ENCODE results near the gene RASAL2.
"Not testable (repeated sequence)": the region's sequence is repeated elsewhere in the genome, so short reads cannot be mapped to it uniquely, and the experiment has no call there.

The RASAL2 gene

GRCh38 chr1:178075333-178075732 is 18.6 kb upstream of the RASAL2 start:
- H3K36me3 ChIP-seq (ENCODE audit: control insufficient read depth, insufficient read depth, low read length), result no peaks in the 10 kb centered on the region
- H3K9me3 ChIP-seq (ENCODE audit: control insufficient read depth, insufficient read depth, low read length), result no peaks in the 10 kb centered on the region
- no peaks in the 10 kb centered on the region for H3K4me1 ChIP-seq (ENCODE audit: control insufficient read depth, insufficient read depth, low read length)
- no peaks in the 10 kb centered on the region for H3K27me3 ChIP-seq (ENCODE audit: control insufficient read depth, insufficient read depth, low read length)
- H3K9ac ChIP-seq (ENCODE audit: low read depth, low read length), result no peak overlapping the region
- no peak overlapping the region for H3K4me3 ChIP-seq (ENCODE audit: low read depth, low read length)
- no peak overlapping the region for H3K27ac ChIP-seq (ENCODE audit: low read depth, low read length)

DNA sequence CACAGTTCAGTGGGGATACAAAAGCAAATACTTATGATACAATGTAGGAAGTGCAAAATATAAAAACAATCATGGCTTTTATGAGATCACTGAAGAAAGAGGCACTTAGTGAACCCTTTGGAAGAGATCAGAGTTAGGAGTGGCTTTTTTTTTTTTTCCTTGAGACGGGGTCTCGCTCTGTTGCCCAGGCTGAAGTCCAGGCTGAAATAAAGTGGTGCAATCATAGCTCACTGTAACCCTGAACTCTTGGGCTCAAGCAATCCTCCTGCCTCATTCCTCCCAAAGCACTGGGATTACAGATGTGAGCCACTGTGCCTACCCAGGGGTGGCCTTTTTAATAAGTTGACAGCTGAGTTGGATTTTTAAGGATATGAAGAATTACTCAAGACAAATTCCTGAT is 17.3 kb upstream of the RASAL2 start:
- no peaks in the 10 kb centered on the region for H3K9me3 ChIP-seq (ENCODE audit: control insufficient read depth, insufficient read depth, low read length)
- no peaks in the 10 kb centered on the region for H3K4me1 ChIP-seq (ENCODE audit: control insufficient read depth, insufficient read depth, low read length)
- H3K27ac ChIP-seq (ENCODE audit: low read depth, low read length), result no peak overlapping the region
- no peak overlapping the region for H3K4me3 ChIP-seq (ENCODE audit: low read depth, low read length)
- no peak overlapping the region for H3K9ac ChIP-seq (ENCODE audit: low read depth, low read length)
- no peaks in the 10 kb centered on the region for H3K27me3 ChIP-seq (ENCODE audit: control insufficient read depth, insufficient read depth, low read length)
- no peaks in the 10 kb centered on the region for H3K36me3 ChIP-seq (ENCODE audit: control insufficient read depth, insufficient read depth, low read length)

GRCh38 chr1:178077917-178078316 is 16.0 kb upstream of the RASAL2 start:
- no peaks in the 10 kb centered on the region for H3K4me1 ChIP-seq (ENCODE audit: control insufficient read depth, insufficient read depth, low read length)
- no peaks in the 10 kb centered on the region for H3K9me3 ChIP-seq (ENCODE audit: control insufficient read depth, insufficient read depth, low read length)
- H3K9ac ChIP-seq (ENCODE audit: low read depth, low read length), result no peak overlapping the region
- H3K27ac ChIP-seq (ENCODE audit: low read depth, low read length), result no peak overlapping the region
- H3K4me3 ChIP-seq (ENCODE audit: low read depth, low read length), result no peak overlapping the region
- H3K27me3 ChIP-seq (ENCODE audit: control insufficient read depth, insufficient read depth, low read length), result no peaks in the 10 kb centered on the region
- H3K36me3 ChIP-seq (ENCODE audit: control insufficient read depth, insufficient read depth, low read length), result no peaks in the 10 kb centered on the region

GRCh38 chr1:178086294-178086693 is 7.6 kb upstream of the RASAL2 start:
- H3K36me3 ChIP-seq (ENCODE audit: control insufficient read depth, insufficient read depth, low read length), result no peaks in the 10 kb centered on the region
- no peak overlapping the region for H3K9ac ChIP-seq (ENCODE audit: low read depth, low read length)
- H3K9me3 ChIP-seq (ENCODE audit: control insufficient read depth, insufficient read depth, low read length), result no peaks in the 10 kb centered on the region
- no peaks in the 10 kb centered on the region for H3K27me3 ChIP-seq (ENCODE audit: control insufficient read depth, insufficient read depth, low read length)
- no peak overlapping the region for H3K27ac ChIP-seq (ENCODE audit: low read depth, low read length)
- H3K4me3 ChIP-seq (ENCODE audit: low read depth, low read length), result no peak overlapping the region
- no peaks in the 10 kb centered on the region for H3K4me1 ChIP-seq (ENCODE audit: control insufficient read depth, insufficient read depth, low read length)

- Histone ChIP-seq H3K27me3 (ENCODE audit: control insufficient read depth, insufficient read depth, low read length) (no peaks in the 10 kb centered on the region), H3K36me3 (ENCODE audit: control insufficient read depth, insufficient read depth, low read length) (no peaks in the 10 kb centered on the region), H3K9ac (ENCODE audit: low read depth, low read length) (no peak overlapping the region), H3K9me3 (ENCODE audit: control insufficient read depth, insufficient read depth, low read length) (no peaks in the 10 kb centered on the region), H3K4me1 (ENCODE audit: control insufficient read depth, insufficient read depth, low read length) (no peaks in the 10 kb centered on the region), H3K4me3 (ENCODE audit: low read depth, low read length) (no peak overlapping the region), H3K27ac (ENCODE audit: low read depth, low read length) (no peak overlapping the region)
Observed at GRCh38 chr1:178086766-178087165, 7.1 kb upstream of the RASAL2 start.

GRCh38 chr1:178088651-178089050 is 5.3 kb upstream of the RASAL2 start:
- no peaks in the 10 kb centered on the region for H3K9me3 ChIP-seq (ENCODE audit: control insufficient read depth, insufficient read depth, low read length)
- no peak overlapping the region for H3K4me3 ChIP-seq (ENCODE audit: low read depth, low read length)
- no peaks in the 10 kb centered on the region for H3K27me3 ChIP-seq (ENCODE audit: control insufficient read depth, insufficient read depth, low read length)
- H3K36me3 ChIP-seq (ENCODE audit: control insufficient read depth, insufficient read depth, low read length), result no peaks in the 10 kb centered on the region
- no peak overlapping the region for H3K27ac ChIP-seq (ENCODE audit: low read depth, low read length)
- H3K4me1 ChIP-seq (ENCODE audit: control insufficient read depth, insufficient read depth, low read length), result peaks cover 10% of the 10 kb centered on the region
- no peak overlapping the region for H3K9ac ChIP-seq (ENCODE audit: low read depth, low read length)

DNA sequence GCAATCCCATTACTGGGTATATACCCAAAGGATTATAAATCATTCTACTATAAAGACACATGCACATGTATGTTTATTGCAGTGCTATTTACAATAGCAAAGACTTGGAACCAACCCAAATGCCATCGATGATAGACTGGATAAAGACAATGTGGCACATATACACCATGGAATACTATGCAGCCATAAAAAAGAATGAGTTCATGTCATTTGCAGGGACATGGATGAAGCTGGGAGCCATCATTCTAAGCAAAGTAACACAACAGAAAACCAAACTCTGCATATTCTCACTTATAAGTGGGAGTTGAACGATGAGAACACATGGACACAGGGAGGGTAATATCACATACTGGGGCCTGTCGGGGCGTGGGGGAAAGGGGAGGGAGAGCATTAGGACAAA is 2.5 kb upstream of the RASAL2 start:
- H3K9ac ChIP-seq (ENCODE audit: low read depth, low read length); H3K36me3 ChIP-seq (ENCODE audit: control insufficient read depth, insufficient read depth, low read length); H3K27me3 ChIP-seq (ENCODE audit: control insufficient read depth, insufficient read depth, low read length); H3K27ac ChIP-seq (ENCODE audit: low read depth, low read length); H3K4me3 ChIP-seq (ENCODE audit: low read depth, low read length); H3K9me3 ChIP-seq (ENCODE audit: control insufficient read depth, insufficient read depth, low read length): not testable (repeated sequence)
- H3K4me1 ChIP-seq (ENCODE audit: control insufficient read depth, insufficient read depth, low read length), result peaks cover 26% of the 10 kb centered on the region

DNA sequence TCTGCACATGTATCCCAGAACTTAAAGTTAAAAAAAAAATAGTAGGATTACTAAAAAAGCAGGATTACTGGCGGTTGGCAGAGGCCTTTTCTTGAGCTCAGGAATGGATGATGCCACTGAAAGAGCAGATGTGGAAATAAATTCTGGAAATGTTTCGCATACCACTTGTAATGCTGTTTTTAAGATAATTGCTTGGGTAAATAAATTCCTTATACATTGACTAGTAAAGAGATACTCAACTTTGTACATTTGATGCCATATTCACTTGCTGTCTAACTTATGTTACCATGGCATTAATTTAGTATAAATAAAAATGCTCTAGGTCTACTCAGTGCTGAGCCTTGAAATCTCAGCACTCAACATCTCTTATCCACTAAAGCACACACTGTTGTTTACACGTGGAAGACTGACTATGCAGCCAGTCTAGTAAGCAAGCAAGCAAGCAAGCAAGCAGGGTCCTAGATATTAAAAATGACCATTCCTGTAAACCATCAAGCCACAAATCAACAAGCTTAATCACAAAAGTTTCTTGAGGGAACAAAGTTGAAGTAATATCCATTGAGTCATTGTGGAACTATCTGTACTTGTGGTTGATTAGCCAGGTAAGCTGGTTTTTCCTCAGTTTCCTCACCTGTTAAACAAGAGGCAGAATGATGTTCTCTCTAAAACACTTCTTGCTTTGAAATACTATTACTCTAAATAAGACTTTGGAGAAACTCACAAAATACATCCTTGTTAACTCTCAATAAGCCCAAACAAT is 1.7 kb upstream of the RASAL2 start:
- H3K4me1 ChIP-seq (ENCODE audit: control insufficient read depth, insufficient read depth, low read length), result peaks cover 33% of the 10 kb centered on the region
- H3K27me3 ChIP-seq (ENCODE audit: control insufficient read depth, insufficient read depth, low read length), result no peaks in the 10 kb centered on the region
- H3K9ac ChIP-seq (ENCODE audit: low read depth, low read length), result no peak overlapping the region
- H3K36me3 ChIP-seq (ENCODE audit: control insufficient read depth, insufficient read depth, low read length), result no peaks in the 10 kb centered on the region
- peak overlapping the region; percentile 80 for H3K4me3 ChIP-seq (ENCODE audit: low read depth, low read length)
- H3K27ac ChIP-seq (ENCODE audit: low read depth, low read length), result no peak overlapping the region
- no peaks in the 10 kb centered on the region for H3K9me3 ChIP-seq (ENCODE audit: control insufficient read depth, insufficient read depth, low read length)

GRCh38 chr1:178092878-178093493 is 918 bp upstream of the RASAL2 start:
- peak overlapping the region; percentile 97 for H3K27ac ChIP-seq (ENCODE audit: low read depth, low read length)
- H3K36me3 ChIP-seq (ENCODE audit: control insufficient read depth, insufficient read depth, low read length), result no peaks in the 10 kb centered on the region
- H3K9ac ChIP-seq (ENCODE audit: low read depth, low read length), result peak overlapping the region; percentile 38
- peaks cover 40% of the 10 kb centered on the region for H3K4me1 ChIP-seq (ENCODE audit: control insufficient read depth, insufficient read depth, low read length)
- H3K9me3 ChIP-seq (ENCODE audit: control insufficient read depth, insufficient read depth, low read length), result no peaks in the 10 kb centered on the region
- no peaks in the 10 kb centered on the region for H3K27me3 ChIP-seq (ENCODE audit: control insufficient read depth, insufficient read depth, low read length)
- H3K4me3 ChIP-seq (ENCODE audit: low read depth, low read length), result peak overlapping the region; percentile 80

DNA sequence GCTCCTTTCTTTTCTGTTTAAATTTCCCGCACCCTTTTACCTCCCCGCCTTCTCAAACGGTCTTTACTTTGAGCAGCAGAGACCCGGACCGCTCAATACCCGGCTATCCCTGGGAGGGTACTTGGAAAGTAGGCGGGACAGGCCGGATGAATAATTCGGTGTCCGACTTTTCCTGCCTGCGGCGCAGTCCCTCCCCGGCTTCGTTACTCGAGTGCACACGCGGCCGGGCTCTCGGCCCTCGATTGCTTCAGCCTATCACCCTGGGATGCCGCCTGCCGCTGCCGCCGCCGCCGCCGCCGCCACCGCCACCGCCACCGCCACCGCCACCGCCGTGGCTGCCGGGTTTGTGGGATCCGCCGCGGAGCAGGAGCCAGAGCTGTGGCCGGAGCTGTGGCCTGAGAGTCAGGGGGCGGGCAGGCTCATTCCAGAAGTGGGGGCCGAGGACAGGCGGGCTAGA is 382 bp upstream of the RASAL2 start:
- H3K27me3 ChIP-seq (ENCODE audit: control insufficient read depth, insufficient read depth, low read length), result no peaks in the 10 kb centered on the region
- H3K4me1 ChIP-seq (ENCODE audit: control insufficient read depth, insufficient read depth, low read length), result peaks cover 44% of the 10 kb centered on the region
- H3K9ac ChIP-seq (ENCODE audit: low read depth, low read length), result peak overlapping the region; percentile 38
- peak overlapping the region; percentile 97 for H3K27ac ChIP-seq (ENCODE audit: low read depth, low read length)
- no peaks in the 10 kb centered on the region for H3K9me3 ChIP-seq (ENCODE audit: control insufficient read depth, insufficient read depth, low read length)
- H3K36me3 ChIP-seq (ENCODE audit: control insufficient read depth, insufficient read depth, low read length), result no peaks in the 10 kb centered on the region
- peak overlapping the region; percentile 80 for H3K4me3 ChIP-seq (ENCODE audit: low read depth, low read length)
